Mucosa of rectum (tissue), 2 donors: ENCODE data around the gene FBXO44.
"Not testable (repeated sequence)": the region's sequence is repeated elsewhere in the genome, so short reads cannot be mapped to it uniquely, and the experiment has no call there.

Experiments used
- H3K27ac ChIP-seq, 2 donors: one replicate each; pipeline ENCODE4 v1.7.0; 2013; ENCODE audit warnings: inconsistent platforms in 2 of 2, low read depth in 2 of 2, low read length in 2 of 2
- H3K27me3 ChIP-seq, 2 donors: one replicate each; pipeline ENCODE4 v1.7.0; 2013; ENCODE audit warnings: low read length in 2 of 2; ENCODE audit not compliant: control insufficient read depth in 2 of 2, insufficient read depth in 2 of 2
- H3K36me3 ChIP-seq, 2 donors: one replicate each; pipeline ENCODE4 v1.7.0; 2013; ENCODE audit warnings: low read length in 2 of 2; ENCODE audit not compliant: control insufficient read depth in 2 of 2, insufficient read depth in 2 of 2
- H3K4me1 ChIP-seq, 2 donors: one replicate each; pipeline ENCODE4 v1.7.0; 2013; ENCODE audit warnings: low read length in 2 of 2, mild to moderate bottlenecking in 1 of 2; ENCODE audit not compliant: control insufficient read depth in 2 of 2, insufficient read depth in 2 of 2
- H3K4me3 ChIP-seq, 2 donors: one replicate each; pipeline ENCODE4 v1.7.0; 2013; ENCODE audit warnings: low read length in 2 of 2
- H3K9ac ChIP-seq, 2 donors: one replicate each; pipeline ENCODE4 v1.7.0; 2013; ENCODE audit warnings: low read length in 2 of 2, low read depth in 1 of 2, mild to moderate bottlenecking in 1 of 2
- H3K9me3 ChIP-seq, 2 donors: one replicate each; pipeline ENCODE4 v1.7.0; 2013; ENCODE audit warnings: low read length in 2 of 2; ENCODE audit not compliant: control insufficient read depth in 2 of 2
- donor health status: healthy.
- donor health status: Normal muscosa, but diverticular disease.

The FBXO44 gene

DNA sequence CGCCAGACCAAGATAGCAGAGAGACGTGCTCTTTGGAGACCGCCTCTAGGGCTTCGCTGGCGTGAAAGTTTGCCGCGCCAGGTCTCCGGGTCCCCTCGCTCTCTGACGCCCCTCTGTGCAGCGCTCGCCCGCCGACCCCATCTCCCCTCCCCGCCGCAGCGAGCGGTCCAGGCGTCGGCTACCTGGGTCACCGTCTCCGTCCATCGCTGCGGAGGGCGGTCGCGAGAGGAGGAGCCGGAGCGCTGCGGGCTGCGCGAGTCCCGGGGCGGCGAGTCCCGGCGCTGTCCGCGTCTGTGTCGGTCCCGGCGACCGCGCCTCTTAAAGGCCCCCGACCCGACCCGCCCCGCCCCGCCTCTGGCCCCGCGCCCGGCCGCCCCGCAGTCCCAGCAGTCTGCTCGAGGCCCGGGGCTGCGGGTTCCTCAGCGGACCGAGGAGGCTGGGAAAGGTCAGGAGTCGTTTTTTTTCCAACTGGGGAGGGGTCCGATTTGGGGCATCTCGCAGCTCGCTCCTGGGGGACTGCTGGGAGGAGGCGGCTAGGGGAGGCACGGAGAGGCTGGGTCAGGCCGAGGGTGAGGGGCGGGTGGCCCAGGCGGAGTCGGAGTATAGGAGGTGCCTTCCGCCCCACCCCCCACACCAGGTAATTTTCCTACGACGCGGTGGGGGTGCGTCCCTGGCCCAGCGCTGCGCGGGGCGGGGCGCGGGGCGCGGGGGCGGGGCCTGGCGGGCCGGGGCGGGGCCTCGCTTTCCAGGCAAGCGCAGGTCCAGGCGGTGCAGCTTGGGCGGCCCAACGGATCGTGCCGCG is at the start of gene FBXO44, which contains the start of gene FBXO2:
Gene FBXO44, plus strand, starts transcription at position 741 of the 802 bp plus-strand sequence. CDS start 959 bp downstream, outside the sequence.
Gene FBXO2, minus strand, starts transcription at position 293 of the 802 bp plus-strand sequence. Its CDS starts 89 bp downstream, at position 204.
- no peak within 1 kb of the TSS for H3K9ac ChIP-seq
- no peaks in the 10 kb centered on the region for H3K9me3 ChIP-seq
- H3K4me1 ChIP-seq = peaks cover 11 to 14% of the 10 kb centered on the region in 2 donors
- peak within 1 kb of the TSS; percentile 61 to 65 for H3K4me3 ChIP-seq
- H3K36me3 ChIP-seq = no peaks in the 10 kb centered on the region
- peaks cover 8 to 21% of the 10 kb centered on the region in 2 donors for H3K27me3 ChIP-seq
- no peak within 1 kb of the TSS for H3K27ac ChIP-seq

DNA sequence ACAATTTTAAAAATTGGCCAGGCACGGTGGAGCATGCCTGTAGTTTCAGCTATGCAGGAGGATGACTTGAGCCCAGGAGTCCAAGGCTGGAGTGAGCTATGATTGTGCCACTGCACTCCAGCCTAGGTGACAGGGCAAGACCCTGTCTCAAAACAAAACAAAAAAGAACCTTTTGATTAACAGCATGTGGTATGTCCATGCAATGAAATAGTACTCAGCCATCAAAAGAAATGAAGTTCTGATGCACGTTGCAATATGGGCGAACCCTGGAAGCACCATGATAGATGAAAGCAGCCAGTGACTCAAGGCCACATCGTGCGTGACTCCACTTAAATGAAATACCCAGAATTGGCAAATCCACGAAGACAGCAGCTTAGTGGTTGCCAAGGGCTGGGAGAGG is 47.9 kb upstream of the FBXO44 start:
- no peak overlapping the region for H3K9ac ChIP-seq
- H3K27me3 ChIP-seq = no peaks in the 10 kb centered on the region
- H3K27ac ChIP-seq = no peak overlapping the region
- H3K36me3 ChIP-seq = no peaks in the 10 kb centered on the region
- H3K9me3 ChIP-seq = no peaks in the 10 kb centered on the region
- no peak overlapping the region for H3K4me3 ChIP-seq
- no peaks in the 10 kb centered on the region for H3K4me1 ChIP-seq

DNA sequence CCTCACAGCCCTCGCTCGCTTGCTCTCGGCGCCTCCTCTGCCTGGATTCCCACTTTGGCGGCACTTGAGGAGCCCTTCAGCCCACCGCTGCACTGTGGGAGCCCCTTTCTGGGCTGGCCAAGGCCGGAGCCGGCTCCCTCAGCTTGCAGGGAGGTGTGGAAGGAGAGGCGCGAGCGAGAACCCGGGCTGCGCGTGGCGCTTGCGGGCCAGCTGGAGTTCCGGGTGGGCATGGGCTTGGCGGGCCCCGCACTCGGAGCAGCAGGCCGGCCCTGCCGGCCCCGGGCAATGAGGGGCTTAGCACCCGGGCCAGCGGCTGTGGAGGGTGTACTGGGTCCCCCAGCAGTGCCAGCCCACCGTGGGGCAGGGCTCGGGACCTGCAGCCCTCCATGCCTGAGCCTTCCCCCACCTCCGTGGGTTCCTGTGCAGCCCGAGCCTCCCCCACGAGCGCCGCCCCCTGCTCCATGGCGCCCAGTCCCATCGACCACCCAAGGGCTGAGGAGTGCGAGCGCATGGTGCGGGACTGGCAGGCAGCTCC is 46.0 kb upstream of the FBXO44 start:
- H3K9ac ChIP-seq, H3K4me3 ChIP-seq, H3K9me3 ChIP-seq, H3K27ac ChIP-seq, H3K4me1 ChIP-seq, H3K27me3 ChIP-seq, H3K36me3 ChIP-seq: not testable (repeated sequence)

DNA sequence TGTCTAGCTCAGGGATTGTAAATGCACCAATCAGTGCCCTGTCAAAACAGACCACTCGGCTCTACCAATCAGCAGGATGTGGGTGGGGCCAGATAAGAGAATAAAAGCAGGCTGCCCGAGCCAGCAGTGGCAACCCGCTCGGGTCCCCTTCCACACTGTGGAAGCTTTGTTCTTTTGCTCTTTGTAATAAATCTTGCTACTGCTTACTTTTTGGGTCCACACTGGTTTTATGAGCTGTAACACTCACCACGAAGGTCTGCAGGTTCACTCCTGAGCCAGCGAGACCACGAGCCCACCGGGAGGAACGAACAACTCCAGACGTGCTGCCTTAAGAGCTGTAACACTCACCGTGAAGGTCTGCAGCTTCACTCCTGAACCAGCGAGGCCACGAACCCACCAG is 45.3 kb upstream of the FBXO44 start:
- not testable (repeated sequence) for H3K9ac ChIP-seq, H3K4me3 ChIP-seq, H3K27me3 ChIP-seq, H3K36me3 ChIP-seq, H3K4me1 ChIP-seq, H3K9me3 ChIP-seq, H3K27ac ChIP-seq

- Histone ChIP-seq H3K27me3 (peaks cover 0 to 4% of the 10 kb centered on the region in 2 donors), H3K9me3 (no peaks in the 10 kb centered on the region), H3K4me3 (no peak overlapping the region), H3K4me1 (no peaks in the 10 kb centered on the region), H3K36me3 (no peaks in the 10 kb centered on the region), H3K27ac (no peak overlapping the region), H3K9ac (no peak overlapping the region)
Measured at GRCh38 chr1:11610629-11611180, 44.0 kb upstream of the FBXO44 start.

GRCh38 chr1:11611638-11612327 is 42.9 kb upstream of the FBXO44 start:
- no peak overlapping the region for H3K4me3 ChIP-seq
- no peaks in the 10 kb centered on the region for H3K9me3 ChIP-seq
- no peak overlapping the region for H3K27ac ChIP-seq
- peaks cover 0 to 4% of the 10 kb centered on the region in 2 donors for H3K27me3 ChIP-seq
- H3K36me3 ChIP-seq = no peaks in the 10 kb centered on the region
- no peak overlapping the region for H3K9ac ChIP-seq
- no peaks in the 10 kb centered on the region for H3K4me1 ChIP-seq

DNA sequence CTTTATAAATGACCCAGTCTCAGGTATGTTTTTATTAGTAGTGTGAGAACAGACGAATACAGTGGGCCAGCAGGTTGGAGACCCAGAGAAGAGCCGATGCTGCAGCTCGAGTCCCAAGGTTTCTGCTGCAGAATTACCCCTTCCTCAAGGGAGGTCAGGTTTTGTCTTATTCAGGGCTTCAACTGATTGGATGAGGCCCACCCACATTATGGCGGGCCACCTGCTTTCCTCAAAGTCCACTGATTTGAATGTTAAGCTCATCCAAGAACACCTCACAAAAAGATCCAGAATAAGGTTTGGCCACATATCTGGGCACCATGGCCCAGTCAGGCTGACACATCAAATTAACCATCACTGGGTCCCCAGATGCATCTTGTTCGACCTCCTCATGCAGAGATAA is 41.3 kb upstream of the FBXO44 start:
- Histone ChIP-seq H3K27me3 (peaks cover 0 to 4% of the 10 kb centered on the region in 2 donors), H3K36me3 (no peaks in the 10 kb centered on the region), H3K27ac (no peak overlapping the region), H3K4me1 (no peaks in the 10 kb centered on the region), H3K9ac (no peak overlapping the region), H3K4me3 (no peak overlapping the region), H3K9me3 (no peaks in the 10 kb centered on the region)

- Histone ChIP-seq H3K27ac (no peak overlapping the region), H3K9ac (no peak overlapping the region), H3K4me3 (no peak overlapping the region), H3K27me3 (peaks cover 2 to 4% of the 10 kb centered on the region in 2 donors), H3K36me3 (no peaks in the 10 kb centered on the region), H3K9me3 (no peaks in the 10 kb centered on the region), H3K4me1 (no peaks in the 10 kb centered on the region)
Measured at GRCh38 chr1:11615090-11615489, 39.6 kb upstream of the FBXO44 start.

GRCh38 chr1:11616766-11617165 is 37.9 kb upstream of the FBXO44 start:
- Histone ChIP-seq H3K4me3 (no peak overlapping the region), H3K36me3 (no peaks in the 10 kb centered on the region), H3K4me1 (no peaks in the 10 kb centered on the region), H3K9ac (no peak overlapping the region), H3K9me3 (no peaks in the 10 kb centered on the region), H3K27me3 (peaks cover 4 to 7% of the 10 kb centered on the region in 2 donors), H3K27ac (no peak overlapping the region)

DNA sequence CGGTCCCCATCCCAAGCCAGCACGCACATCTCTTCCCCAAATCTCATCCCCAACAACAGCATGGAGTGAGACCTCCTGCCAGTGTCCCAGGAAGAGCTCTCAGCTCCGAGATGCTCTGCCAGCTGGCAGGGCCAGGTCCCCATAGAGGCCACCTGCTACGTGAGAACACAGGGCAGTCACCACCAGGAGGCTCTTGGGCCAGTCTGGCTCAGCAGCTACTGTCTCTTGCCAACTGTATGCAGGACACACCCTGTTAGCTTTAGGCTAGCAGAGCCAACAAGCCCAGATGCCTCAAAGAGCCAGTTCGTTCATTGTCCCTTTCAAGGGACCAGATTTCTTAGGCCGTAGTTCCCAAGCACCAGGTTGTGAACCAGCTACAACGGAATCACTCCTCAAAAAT is 37.4 kb upstream of the FBXO44 start:
- H3K27ac ChIP-seq = no peak overlapping the region
- H3K9me3 ChIP-seq = no peaks in the 10 kb centered on the region
- no peaks in the 10 kb centered on the region for H3K4me1 ChIP-seq
- peaks cover 4 to 9% of the 10 kb centered on the region in 2 donors for H3K27me3 ChIP-seq
- no peak overlapping the region for H3K9ac ChIP-seq
- H3K4me3 ChIP-seq = no peak overlapping the region
- no peaks in the 10 kb centered on the region for H3K36me3 ChIP-seq
